Gastroesophageal sphincter (tissue), 3 donors: ENCODE measurements around the gene MMP24.

Experiments
- CTCF ChIP-seq, 4 experiments: fragments of 200-600 bp in 2 of 4; fragments of 450-650 bp in 2 of 4; sonication (generic) in 1 of 4; IDR thresholded peaks; one replicate each; pipeline ENCODE4 v1.5.1; 2017 to 2019; ENCODE audit warnings: antibody characterized with exemption in 4 of 4, mild to moderate bottlenecking in 2 of 4, moderate library complexity in 2 of 4
- EP300 ChIP-seq: sonication (generic); formaldehyde crosslinking; IDR thresholded peaks from one replicate; pipeline ENCODE4 v1.6.1; 2017; ENCODE audit warnings: antibody characterized with exemption, mild to moderate bottlenecking
- POLR2A ChIP-seq, 2 donors: fragments of 450-650 bp; IDR thresholded peaks; one replicate each; pipeline ENCODE4 v1.6.1; 2017; ENCODE audit warnings: antibody characterized with exemption in 2 of 2, mild to moderate bottlenecking in 2 of 2, moderate library complexity in 1 of 2
- POLR2AphosphoS5 ChIP-seq: sonication (generic); formaldehyde crosslinking; IDR thresholded peaks from one replicate; pipeline ENCODE4 v1.6.1; 2017; ENCODE audit warnings: antibody characterized with exemption

DNA sequence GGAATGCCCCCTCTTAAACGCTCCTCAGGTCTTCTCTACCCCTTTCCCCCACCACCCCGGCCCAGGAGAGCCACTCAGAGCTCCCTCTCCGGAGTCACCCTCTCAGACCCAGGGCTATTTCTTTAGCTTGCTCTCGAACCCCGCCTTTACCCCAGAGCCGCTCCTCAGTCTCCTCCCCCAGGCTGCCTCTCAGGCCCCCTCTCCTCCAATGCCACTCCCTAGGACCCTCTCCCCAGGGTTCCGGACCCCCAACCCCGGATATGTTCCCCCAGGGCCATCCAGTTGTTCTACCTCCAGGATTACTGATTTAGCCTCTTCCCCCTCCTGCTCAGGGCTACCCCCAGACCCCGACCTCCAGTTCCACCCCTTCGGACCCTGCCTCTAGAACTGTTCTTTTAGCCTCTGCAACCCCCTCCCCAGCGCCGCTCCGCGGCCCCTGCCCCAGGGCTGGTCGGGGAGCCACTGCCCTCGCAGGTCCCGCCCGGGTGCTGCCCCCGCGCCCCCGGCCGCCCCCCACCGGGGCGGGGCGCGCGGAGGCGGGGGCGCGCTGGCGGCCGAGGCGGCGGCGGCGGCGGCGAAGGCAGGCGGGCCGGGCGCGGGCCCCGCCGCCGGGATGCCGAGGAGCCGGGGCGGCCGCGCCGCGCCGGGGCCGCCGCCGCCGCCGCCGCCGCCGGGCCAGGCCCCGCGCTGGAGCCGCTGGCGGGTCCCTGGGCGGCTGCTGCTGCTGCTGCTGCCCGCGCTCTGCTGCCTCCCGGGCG, at the start of gene MMP24:
- TF ChIP-seq CTCF (IDR thresholded peaks at IDR 0.05) (no peak), POLR2A (IDR thresholded peaks at IDR 0.05) (no peak), POLR2AphosphoS5 (no peak), EP300 (no peak)
